SK-N-SH treated with all-trans-retinoic acid at 6 μM for 48 hours (cell line): Measurements from ENCODE around the gene GAL3ST1.

ENCODE experiments used
- CSDC2 ChIP-seq: fragments of 250-450 bp; sonication (Bioruptor Pico); IDR thresholded peaks from 2 replicates; pipeline ENCODE4 v1.5.0; 2020; ENCODE audit warnings: mild to moderate bottlenecking, moderate library complexity
- ISL1 ChIP-seq: fragments of 250-450 bp; sonication (Bioruptor Pico); IDR thresholded peaks from 2 replicates; pipeline ENCODE4 v2.1.2; 2022; ENCODE audit warnings: mild to moderate bottlenecking, moderate library complexity
- SNAI2 ChIP-seq: fragments of 250-450 bp; sonication (Bioruptor Pico); IDR thresholded peaks from 2 replicates; pipeline ENCODE4 v1.5.0; 2020; ENCODE audit warnings: mild to moderate bottlenecking, moderate library complexity
- ZFP3 ChIP-seq: fragments of 250-450 bp; sonication (Bioruptor Pico); IDR thresholded peaks from 2 replicates; pipeline ENCODE4 v1.5.0; 2020; ENCODE audit warnings: mild to moderate bottlenecking, moderate library complexity
- ZNF565 ChIP-seq: fragments of 450-650 bp; formaldehyde crosslinking; conservative IDR thresholded peaks from 2 replicates; pipeline ENCODE4 v1.5.0; 2020; ENCODE audit warnings: low read depth, mild to moderate bottlenecking, moderate library complexity
- ZNF8 ChIP-seq: fragments of 450-650 bp; formaldehyde crosslinking; IDR thresholded peaks from 2 replicates; pipeline ENCODE4 v1.5.0; 2020; ENCODE audit warnings: mild to moderate bottlenecking, moderate library complexity
- TF ChIP-seq, protein P1 (sequence below): fragments of 250-450 bp; sonication (Bioruptor Pico); IDR thresholded peaks from 2 replicates; pipeline ENCODE4 v1.8.0; 2020; ENCODE audit warnings: mild to moderate bottlenecking, moderate library complexity, borderline replicate concordance

DNA sequence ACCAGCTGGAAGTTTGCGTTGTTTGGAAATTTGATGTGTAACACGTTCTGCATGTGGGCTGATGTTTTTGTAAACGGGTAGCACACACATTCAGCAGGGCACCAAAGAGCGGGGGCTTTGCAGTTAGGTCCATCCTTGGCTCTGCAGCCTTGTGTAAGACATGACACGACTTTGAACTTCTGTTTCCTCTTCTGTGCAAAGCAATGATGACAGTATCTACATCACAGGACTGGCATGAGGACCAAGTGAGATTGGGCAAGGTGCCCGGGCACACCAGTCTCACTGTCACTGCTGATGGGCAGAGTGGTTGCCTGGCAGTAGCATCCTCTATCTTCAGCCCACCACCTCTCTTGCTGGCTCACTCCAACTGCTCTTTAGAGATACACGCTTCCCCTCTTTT lies 35.8 kb upstream of the GAL3ST1 start:
- TF ChIP-seq SNAI2 (no peak), CSDC2 (CRISPR knock-in tag) (no peak), ZNF8 (CRISPR knock-in tag) (no peak), ZNF565 (no peak), ZFP3 (CRISPR knock-in tag) (no peak), ISL1 (no peak)
- TF ChIP-seq, protein P1, sequence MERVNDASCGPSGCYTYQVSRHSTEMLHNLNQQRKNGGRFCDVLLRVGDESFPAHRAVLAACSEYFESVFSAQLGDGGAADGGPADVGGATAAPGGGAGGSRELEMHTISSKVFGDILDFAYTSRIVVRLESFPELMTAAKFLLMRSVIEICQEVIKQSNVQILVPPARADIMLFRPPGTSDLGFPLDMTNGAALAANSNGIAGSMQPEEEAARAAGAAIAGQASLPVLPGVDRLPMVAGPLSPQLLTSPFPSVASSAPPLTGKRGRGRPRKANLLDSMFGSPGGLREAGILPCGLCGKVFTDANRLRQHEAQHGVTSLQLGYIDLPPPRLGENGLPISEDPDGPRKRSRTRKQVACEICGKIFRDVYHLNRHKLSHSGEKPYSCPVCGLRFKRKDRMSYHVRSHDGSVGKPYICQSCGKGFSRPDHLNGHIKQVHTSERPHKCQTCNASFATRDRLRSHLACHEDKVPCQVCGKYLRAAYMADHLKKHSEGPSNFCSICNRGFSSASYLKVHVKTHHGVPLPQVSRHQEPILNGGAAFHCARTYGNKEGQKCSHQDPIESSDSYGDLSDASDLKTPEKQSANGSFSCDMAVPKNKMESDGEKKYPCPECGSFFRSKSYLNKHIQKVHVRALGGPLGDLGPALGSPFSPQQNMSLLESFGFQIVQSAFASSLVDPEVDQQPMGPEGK (CRISPR knock-in tag), result no peak
